HepG2 (cell line): ENCODE measurements around the gene UBR3. TPM values are rescaled to one million over a fixed set of nuclear protein-coding genes. Genes with fewer than 3 reads are reported as not detected.
"Not testable (repeated sequence)": the region's sequence is repeated elsewhere in the genome, so short reads cannot be mapped to it uniquely, and the experiment has no call there.

Source experiments
- ATAC-seq: fragments of 200-7000 bp; cut with Tn5 transposase; 3 replicates; pipeline ENCODE4 v1.9.1; 2020; ENCODE audit warnings: mild to moderate bottlenecking, moderate library complexity
- BruUV-seq: library from RNA; stranded (reverse); fragments of 400-500 nt; replicated peaks from 2 replicates; lab custom pipeline; 2021; lab: Mats Ljungman, UMichigan
- CTCF ChIA-PET: fragments of 300-600 bp; formaldehyde crosslinking; extraction: SDS; loops from one replicate; lab custom pipeline; 2021; ENCODE audit warnings: low total read pairs, inconsistent platforms, low intra/inter-chr PET ratio; lab: Yijun Ruan, JAX
- POLR2A ChIA-PET: fragments of 350-600 bp; sonication (Branson Sonifier 250); formaldehyde crosslinking; loops from one replicate; lab custom pipeline; 2020; ENCODE audit warnings: antibody characterized with exemption, inconsistent platforms; lab: Yijun Ruan, JAX
- DNase-seq: peaks from one replicate; pipeline ENCODE4 v3.0.0-alpha.2; 2015; ENCODE audit warnings: low spot score
- FAIRE-seq: peaks from 3 replicates; lab custom pipeline; 2011; peaks lifted over from hg19 to GRCh38; lab: Jason Lieb, UNC
- H2AFZ ChIP-seq: one replicate; pipeline ENCODE4 v1.6.1; 2011; ENCODE audit warnings: low read length, inconsistent platforms
- H3K27ac ChIP-seq: fragments of 300-600 bp; 3 replicates; pipeline ENCODE4 v1.8.0; 2011; ENCODE audit warnings: mixed run types, mild to moderate bottlenecking, mixed read lengths, low read length, inconsistent platforms; ENCODE audit not compliant: insufficient read depth; ENCODE audit errors: extremely low read length
- H3K27me3 ChIP-seq, 2 experiments: fragments of 200-600 bp in 1 of 2; 2 replicates in 1 of 2; 3 replicates in 1 of 2; pipeline versions ENCODE4 v1.6.0 to v1.8.0; 2011; ENCODE audit warnings: low read length in 2 of 2, mild to moderate bottlenecking in 2 of 2, moderate library complexity in 2 of 2, inconsistent platforms in 1 of 2; ENCODE audit not compliant: insufficient read depth in 2 of 2, control insufficient read depth in 1 of 2
- H3K36me3 ChIP-seq, 2 experiments: fragments of 200-600 bp in 1 of 2; replicated peaks in 1 of 2; 2 replicates in 1 of 2; 3 replicates in 1 of 2; pipeline versions ENCODE4 v1.5.1 to v1.8.0; 2011; ENCODE audit warnings: low read length in 2 of 2, inconsistent platforms in 1 of 2; ENCODE audit not compliant: insufficient read depth in 2 of 2, control insufficient read depth in 1 of 2
- H3K4me1 ChIP-seq: 2 replicates; pipeline ENCODE4 v1.5.1; 2012; ENCODE audit warnings: low read length, inconsistent platforms; ENCODE audit not compliant: insufficient read depth
- H3K4me2 ChIP-seq: 2 replicates; pipeline ENCODE4 v1.6.0; 2011; ENCODE audit warnings: low read depth, low read length, inconsistent platforms
- H3K4me3 ChIP-seq, 3 experiments: fragments of 200-600 bp in 1 of 3; sonication (generic), shearing (Covaris generic) in 1 of 3; replicated peaks in 1 of 3; 2 replicates each; pipeline ENCODE4 v1.5.1; 2011 to 2016; ENCODE audit warnings: low read length in 3 of 3, inconsistent platforms in 2 of 3, low read depth in 2 of 3, mild to moderate bottlenecking in 2 of 3, control low read depth in 1 of 3, mixed read lengths in 1 of 3; ENCODE audit not compliant: insufficient read depth in 1 of 3
- H3K79me2 ChIP-seq: one replicate; pipeline ENCODE4 v1.6.1; 2011; ENCODE audit warnings: low read length, inconsistent platforms; ENCODE audit not compliant: insufficient read depth
- H3K9ac ChIP-seq: 2 replicates; pipeline ENCODE4 v1.6.0; 2011; ENCODE audit warnings: mild to moderate bottlenecking, low read depth, low read length, inconsistent platforms; ENCODE audit not compliant: insufficient read depth
- H3K9me3 ChIP-seq: 2 replicates; pipeline ENCODE4 v1.5.1; 2012; ENCODE audit warnings: mild to moderate bottlenecking, low read length
- H4K20me1 ChIP-seq: 2 replicates; pipeline ENCODE4 v1.6.0; 2011; ENCODE audit warnings: inconsistent platforms, mild to moderate bottlenecking, low read length, moderate library complexity; ENCODE audit not compliant: insufficient read depth
- HOXD1 ChIP-seq: sonication (generic); formaldehyde crosslinking; IDR thresholded peaks from 2 replicates; pipeline ENCODE4 v1.5.0; 2020; ENCODE audit warnings: missing genetic modification reagents
- REL ChIP-seq: sonication (generic); formaldehyde crosslinking; conservative IDR thresholded peaks from 2 replicates; pipeline ENCODE4 v1.8.0; 2022; ENCODE audit warnings: mild to moderate bottlenecking, missing genetic modification reagents, moderate library complexity
- SATB2 ChIP-seq: sonication (generic); formaldehyde crosslinking; IDR thresholded peaks from 2 replicates; pipeline ENCODE4 v1.5.0; 2020; ENCODE audit warnings: missing genetic modification reagents
- WGBS: methylation state at CpG from one replicate; pipeline ENCODE4 v1.1.6; 2017; ENCODE audit warnings: low lambda C conversion rate; 5-methylcytosine and 5-hydroxymethylcytosine counted together
- in situ Hi-C: cut with HindIII; loops from 2 replicates; pipeline ENCODE4 v1.10.0; 2017; ENCODE audit warnings: low pct_unique_long_range_greater_than_20kb; ENCODE audit not compliant: extremely low pct_ligation_motif_present
- intact Hi-C: fragments of 100-400 bp; cut with micrococcal nuclease; formaldehyde crosslinking; loops from one replicate; pipeline ENCODE4 v1.10.0; 2022; ENCODE audit not compliant: unreplicated experiment
- polyA plus RNA-seq, 8 experiments: library from polyadenylated mRNA; depleted of rRNA in 3 of 8; stranded (reverse) in 7 of 8; unstranded in 1 of 8; fragments of >200 nt; fragmentation: Illumina TruSeq in 4 of 8; extraction: Trizol in 4 of 8; gene quantifications; 2 replicates each; pipeline versions ENCODE4 v1.2.1 to v1.2.3, GENCODE V29; 2011 to 2016; ENCODE audit warnings: low read depth in 4 of 8, missing spikeins in 1 of 8, mixed read lengths in 1 of 8; ENCODE audit not compliant: insufficient read depth in 1 of 8
- total RNA-seq, 5 experiments: library from RNA; depleted of rRNA; stranded (reverse); fragments of >200 nt; fragmentation: Illumina TruSeq; extraction: Trizol; gene quantifications; 2 replicates each; pipeline ENCODE4 v1.2.3, GENCODE V29; 2016; ENCODE audit warnings: low read depth in 1 of 5

Gene UBR3
- total and polyA plus RNA-seq, 2 of the 13 experiments (the other 11 are each of a cell fraction or from before 2014, with no cell fraction given) = 15.1 to 28.0 TPM

DNA sequence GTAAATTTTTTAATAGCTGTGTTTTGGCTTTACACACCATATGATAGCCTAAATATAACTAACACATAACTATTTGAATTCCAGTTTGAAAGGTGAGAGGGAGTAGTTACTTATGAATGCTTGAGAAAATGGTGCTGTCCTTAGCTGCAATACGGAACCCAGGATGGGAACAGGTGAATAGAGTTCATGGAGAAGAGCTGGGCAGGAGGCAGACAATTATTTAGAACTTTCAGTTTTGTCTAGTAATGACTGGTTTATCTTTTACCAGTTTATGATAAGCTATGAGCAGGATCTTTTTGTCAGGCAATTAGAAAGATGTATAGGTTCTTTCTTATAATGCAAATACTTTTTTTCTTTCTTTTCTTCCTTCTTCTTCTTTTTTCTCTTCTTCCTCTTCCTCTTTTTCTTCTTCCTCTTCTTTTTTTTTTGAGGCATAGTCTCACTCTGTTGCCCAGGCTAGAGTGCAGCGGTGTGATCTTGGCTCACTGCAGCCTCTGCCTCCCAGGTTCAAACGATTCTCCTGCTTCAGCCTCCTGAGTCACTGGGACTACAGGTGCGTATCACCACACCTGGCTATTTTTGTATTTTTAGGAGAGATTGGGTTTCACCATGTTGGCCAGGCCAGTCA is 25.9 kb downstream of the UBR3 start:
- H3K79me2 ChIP-seq = peaks cover 41% of the 10 kb centered on the region
- peaks cover 2% of the 10 kb centered on the region; the same call in 1 of the 2 replicates for H4K20me1 ChIP-seq
- BruUV-seq = no TSS peak
- no peak overlapping the region for H3K9ac ChIP-seq
- no peak for DNase-seq
- TF ChIP-seq REL (CRISPR knock-in tag) = no peak
- TF ChIP-seq HOXD1 (CRISPR knock-in tag) = no peak
- TF ChIP-seq SATB2 = no peak
- TF ChIP-seq, all 625 proteins: peak for 0
- Histone ChIP-seq H3K4me3 (no peak overlapping the region), H3K36me3 (peaks cover 0 to 3% of the 10 kb centered on the region in 2 experiments; a peak in 2 of 5 replicates), H3K27ac (no peak overlapping the region), H3K4me1 (peaks cover 15% of the 10 kb centered on the region), H3K27me3 (no peaks in the 10 kb centered on the region), H3K4me2 (no peak overlapping the region), H3K9me3 (no peaks in the 10 kb centered on the region), H2AFZ (no peak overlapping the region)
- 89% methylated on average over 4 of the region's 4 CpGs for WGBS
- ChIA-PET POLR2A (no interaction called here), CTCF (no interaction called here)
- in situ Hi-C loops = no loop called here
- intact Hi-C loops = no loop called here
- ATAC-seq = no peak
- no peak for FAIRE-seq

- intact Hi-C loops, H3K4me1 ChIP-seq, DNase-seq, H3K4me2 ChIP-seq, BruUV-seq, ATAC-seq, H3K9ac ChIP-seq, POLR2A ChIA-PET, H3K36me3 ChIP-seq, H2AFZ ChIP-seq, H3K27ac ChIP-seq, H4K20me1 ChIP-seq, CTCF ChIA-PET, FAIRE-seq, in situ Hi-C loops, H3K4me3 ChIP-seq, H3K9me3 ChIP-seq, H3K27me3 ChIP-seq: not testable (repeated sequence)
- H3K79me2 ChIP-seq = peaks cover 41% of the 10 kb centered on the region
- WGBS = 97% methylated on average over 23 of the region's 42 CpGs
Measured at GRCh38 chr2:169855281-169856258, 28.3 kb downstream of the UBR3 start.
